ENCODE measurements around the gene GULP1.

DNA sequence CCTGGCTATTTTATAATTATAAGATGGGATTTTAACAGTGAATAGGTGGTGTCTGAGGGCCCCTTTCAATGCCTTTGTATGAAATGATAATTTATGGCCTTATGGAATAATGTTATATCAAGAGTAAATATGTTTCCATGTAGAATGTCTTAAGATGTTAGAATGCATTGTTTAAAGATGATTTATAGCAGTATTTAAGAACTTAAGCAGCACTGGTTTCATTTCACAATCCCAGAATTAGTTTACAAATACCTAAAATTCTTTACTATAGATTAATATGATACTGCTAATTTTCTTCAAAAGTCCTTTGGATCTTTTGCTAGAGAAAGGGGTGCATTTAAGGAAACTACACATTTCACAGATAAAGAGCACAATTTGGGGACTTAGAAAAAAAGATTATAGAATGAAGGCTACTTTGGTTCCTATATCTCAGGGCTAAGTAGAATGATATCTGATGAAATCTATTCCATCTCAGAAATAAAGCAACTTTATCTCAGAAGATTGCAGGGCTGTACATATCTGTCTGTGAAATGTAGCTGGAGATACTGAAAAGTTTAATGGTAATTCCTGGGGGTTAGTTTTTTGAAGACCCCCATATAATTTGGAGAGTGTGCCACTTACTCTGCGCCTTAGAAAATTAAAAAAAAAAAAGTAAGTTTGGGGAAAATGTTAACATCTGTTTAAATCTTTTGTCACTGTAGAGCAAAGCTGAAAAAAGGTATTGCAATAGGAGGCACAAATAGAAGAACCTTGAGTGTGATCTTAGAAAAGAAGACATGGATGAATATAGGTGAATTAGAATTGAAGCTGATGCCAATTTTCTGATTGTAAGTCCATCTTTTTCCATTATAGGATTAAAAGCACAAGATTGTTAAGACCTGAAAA is 123.4 kb downstream of the GULP1 start:
- TF ChIP-seq, protein P1, sequence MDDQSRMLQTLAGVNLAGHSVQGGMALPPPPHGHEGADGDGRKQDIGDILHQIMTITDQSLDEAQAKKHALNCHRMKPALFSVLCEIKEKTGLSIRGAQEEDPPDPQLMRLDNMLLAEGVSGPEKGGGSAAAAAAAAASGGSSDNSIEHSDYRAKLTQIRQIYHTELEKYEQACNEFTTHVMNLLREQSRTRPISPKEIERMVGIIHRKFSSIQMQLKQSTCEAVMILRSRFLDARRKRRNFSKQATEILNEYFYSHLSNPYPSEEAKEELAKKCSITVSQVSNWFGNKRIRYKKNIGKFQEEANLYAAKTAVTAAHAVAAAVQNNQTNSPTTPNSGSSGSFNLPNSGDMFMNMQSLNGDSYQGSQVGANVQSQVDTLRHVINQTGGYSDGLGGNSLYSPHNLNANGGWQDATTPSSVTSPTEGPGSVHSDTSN (CRISPR knock-in tag; IDR thresholded peaks at IDR 0.05; ENCODE audit: borderline replicate concordance): no peak
- TF ChIP-seq, protein P2, sequence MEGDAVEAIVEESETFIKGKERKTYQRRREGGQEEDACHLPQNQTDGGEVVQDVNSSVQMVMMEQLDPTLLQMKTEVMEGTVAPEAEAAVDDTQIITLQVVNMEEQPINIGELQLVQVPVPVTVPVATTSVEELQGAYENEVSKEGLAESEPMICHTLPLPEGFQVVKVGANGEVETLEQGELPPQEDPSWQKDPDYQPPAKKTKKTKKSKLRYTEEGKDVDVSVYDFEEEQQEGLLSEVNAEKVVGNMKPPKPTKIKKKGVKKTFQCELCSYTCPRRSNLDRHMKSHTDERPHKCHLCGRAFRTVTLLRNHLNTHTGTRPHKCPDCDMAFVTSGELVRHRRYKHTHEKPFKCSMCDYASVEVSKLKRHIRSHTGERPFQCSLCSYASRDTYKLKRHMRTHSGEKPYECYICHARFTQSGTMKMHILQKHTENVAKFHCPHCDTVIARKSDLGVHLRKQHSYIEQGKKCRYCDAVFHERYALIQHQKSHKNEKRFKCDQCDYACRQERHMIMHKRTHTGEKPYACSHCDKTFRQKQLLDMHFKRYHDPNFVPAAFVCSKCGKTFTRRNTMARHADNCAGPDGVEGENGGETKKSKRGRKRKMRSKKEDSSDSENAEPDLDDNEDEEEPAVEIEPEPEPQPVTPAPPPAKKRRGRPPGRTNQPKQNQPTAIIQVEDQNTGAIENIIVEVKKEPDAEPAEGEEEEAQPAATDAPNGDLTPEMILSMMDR (CRISPR knock-in tag; IDR thresholded peaks at IDR 0.05): no peak
- TF ChIP-seq POLR2AphosphoS5 (IDR thresholded peaks at IDR 0.05; ENCODE audit: low read depth, low read length): no peak
- no peak for TF ChIP-seq RXRA (CRISPR knock-in tag; IDR thresholded peaks at IDR 0.05)
- TF ChIP-seq, protein P3, sequence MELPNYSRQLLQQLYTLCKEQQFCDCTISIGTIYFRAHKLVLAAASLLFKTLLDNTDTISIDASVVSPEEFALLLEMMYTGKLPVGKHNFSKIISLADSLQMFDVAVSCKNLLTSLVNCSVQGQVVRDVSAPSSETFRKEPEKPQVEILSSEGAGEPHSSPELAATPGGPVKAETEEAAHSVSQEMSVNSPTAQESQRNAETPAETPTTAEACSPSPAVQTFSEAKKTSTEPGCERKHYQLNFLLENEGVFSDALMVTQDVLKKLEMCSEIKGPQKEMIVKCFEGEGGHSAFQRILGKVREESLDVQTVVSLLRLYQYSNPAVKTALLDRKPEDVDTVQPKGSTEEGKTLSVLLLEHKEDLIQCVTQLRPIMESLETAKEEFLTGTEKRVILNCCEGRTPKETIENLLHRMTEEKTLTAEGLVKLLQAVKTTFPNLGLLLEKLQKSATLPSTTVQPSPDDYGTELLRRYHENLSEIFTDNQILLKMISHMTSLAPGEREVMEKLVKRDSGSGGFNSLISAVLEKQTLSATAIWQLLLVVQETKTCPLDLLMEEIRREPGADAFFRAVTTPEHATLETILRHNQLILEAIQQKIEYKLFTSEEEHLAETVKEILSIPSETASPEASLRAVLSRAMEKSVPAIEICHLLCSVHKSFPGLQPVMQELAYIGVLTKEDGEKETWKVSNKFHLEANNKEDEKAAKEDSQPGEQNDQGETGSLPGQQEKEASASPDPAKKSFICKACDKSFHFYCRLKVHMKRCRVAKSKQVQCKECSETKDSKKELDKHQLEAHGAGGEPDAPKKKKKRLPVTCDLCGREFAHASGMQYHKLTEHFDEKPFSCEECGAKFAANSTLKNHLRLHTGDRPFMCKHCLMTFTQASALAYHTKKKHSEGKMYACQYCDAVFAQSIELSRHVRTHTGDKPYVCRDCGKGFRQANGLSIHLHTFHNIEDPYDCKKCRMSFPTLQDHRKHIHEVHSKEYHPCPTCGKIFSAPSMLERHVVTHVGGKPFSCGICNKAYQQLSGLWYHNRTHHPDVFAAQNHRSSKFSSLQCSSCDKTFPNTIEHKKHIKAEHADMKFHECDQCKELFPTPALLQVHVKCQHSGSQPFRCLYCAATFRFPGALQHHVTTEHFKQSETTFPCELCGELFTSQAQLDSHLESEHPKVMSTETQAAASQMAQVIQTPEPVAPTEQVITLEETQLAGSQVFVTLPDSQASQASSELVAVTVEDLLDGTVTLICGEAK (IDR thresholded peaks at IDR 0.05): no peak
- TF ChIP-seq, protein P3 (CRISPR knock-in tag; IDR thresholded peaks at IDR 0.05): no peak
- TF ChIP-seq NFATC3 (CRISPR knock-in tag; IDR thresholded peaks at IDR 0.05): no peak
- TF ChIP-seq RAD21 (CRISPR knock-in tag; IDR thresholded peaks at IDR 0.05): no peak
- TF ChIP-seq, protein P4, sequence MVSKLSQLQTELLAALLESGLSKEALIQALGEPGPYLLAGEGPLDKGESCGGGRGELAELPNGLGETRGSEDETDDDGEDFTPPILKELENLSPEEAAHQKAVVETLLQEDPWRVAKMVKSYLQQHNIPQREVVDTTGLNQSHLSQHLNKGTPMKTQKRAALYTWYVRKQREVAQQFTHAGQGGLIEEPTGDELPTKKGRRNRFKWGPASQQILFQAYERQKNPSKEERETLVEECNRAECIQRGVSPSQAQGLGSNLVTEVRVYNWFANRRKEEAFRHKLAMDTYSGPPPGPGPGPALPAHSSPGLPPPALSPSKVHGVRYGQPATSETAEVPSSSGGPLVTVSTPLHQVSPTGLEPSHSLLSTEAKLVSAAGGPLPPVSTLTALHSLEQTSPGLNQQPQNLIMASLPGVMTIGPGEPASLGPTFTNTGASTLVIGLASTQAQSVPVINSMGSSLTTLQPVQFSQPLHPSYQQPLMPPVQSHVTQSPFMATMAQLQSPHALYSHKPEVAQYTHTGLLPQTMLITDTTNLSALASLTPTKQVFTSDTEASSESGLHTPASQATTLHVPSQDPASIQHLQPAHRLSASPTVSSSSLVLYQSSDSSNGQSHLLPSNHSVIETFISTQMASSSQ (IDR thresholded peaks at IDR 0.05; ENCODE audit: low read depth): no peak
- TF ChIP-seq, protein P4 (CRISPR knock-in tag; IDR thresholded peaks at IDR 0.05; ENCODE audit: borderline replicate concordance): no peak
- TF ChIP-seq ZNF766 (CRISPR knock-in tag; IDR thresholded peaks at IDR 0.05; ENCODE audit: borderline replicate concordance): no peak
- no peak for TF ChIP-seq GATAD2A (CRISPR knock-in tag; IDR thresholded peaks at IDR 0.05)
- no peak for TF ChIP-seq POLR2A (IDR thresholded peaks at IDR 0.05; ENCODE audit: insufficient read depth in 1 of 2, low read depth in 2 of 2, low read length in 2 of 2)
- TF ChIP-seq EZH2 (conservative IDR thresholded peaks at IDR 0.05; ENCODE audit: low read depth, low read length): no peak
- TF ChIP-seq SIN3A (IDR thresholded peaks at IDR 0.05; ENCODE audit: borderline replicate concordance, low read depth, low read length): no peak

Data from HepG2 (cell line).